ENCODE data around the gene SEMA5B.

The SEMA5B gene

DNA sequence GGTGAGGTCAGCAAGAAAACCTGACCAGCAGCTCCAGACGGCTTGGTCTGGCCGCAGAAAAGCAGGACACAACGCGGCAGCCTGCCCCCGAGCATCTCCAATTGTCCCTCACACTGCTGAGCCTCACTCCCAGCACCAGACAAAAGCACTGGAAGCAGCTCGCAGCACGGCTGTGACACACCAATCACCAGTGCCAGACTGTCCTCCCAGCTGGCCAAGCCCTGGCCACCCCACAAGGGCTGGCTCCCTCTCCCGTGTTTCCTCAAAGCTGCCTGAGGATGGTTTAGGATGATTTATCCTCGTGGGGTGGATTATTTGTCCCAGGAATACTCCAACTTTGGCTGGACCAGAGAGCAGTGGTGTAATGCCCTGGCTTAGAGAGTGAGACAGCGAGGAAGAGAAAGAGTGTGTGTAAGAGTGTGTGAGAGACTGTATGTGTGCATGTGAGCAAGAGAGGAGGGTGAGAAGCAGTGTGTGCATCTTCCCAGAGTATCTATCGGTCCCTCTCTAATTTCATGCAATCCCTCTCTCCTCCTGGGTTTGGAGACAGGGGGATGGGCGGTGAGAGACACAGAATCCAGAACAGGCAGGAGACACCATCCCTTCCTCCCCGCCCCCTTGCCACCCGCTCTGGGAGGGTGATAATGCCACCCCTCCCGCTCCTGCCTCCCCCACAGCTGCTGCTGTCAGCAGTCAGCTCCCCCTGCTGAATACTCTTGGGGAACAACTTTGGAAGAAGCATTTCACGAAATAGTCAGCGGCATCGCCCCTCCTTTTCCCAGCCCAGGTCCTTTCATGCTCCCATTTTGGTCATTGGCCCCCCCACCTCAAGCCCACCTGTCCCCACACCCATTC is 34.2 kb downstream of the SEMA5B start:
- no peak for DNase-seq (ENCODE audit: low read depth in 3 of 3)

- no peak for DNase-seq (ENCODE audit: low read depth in 3 of 3)
Observed at GRCh38 chr3:122992676-122993075, 34.9 kb downstream of the SEMA5B start.

DNA sequence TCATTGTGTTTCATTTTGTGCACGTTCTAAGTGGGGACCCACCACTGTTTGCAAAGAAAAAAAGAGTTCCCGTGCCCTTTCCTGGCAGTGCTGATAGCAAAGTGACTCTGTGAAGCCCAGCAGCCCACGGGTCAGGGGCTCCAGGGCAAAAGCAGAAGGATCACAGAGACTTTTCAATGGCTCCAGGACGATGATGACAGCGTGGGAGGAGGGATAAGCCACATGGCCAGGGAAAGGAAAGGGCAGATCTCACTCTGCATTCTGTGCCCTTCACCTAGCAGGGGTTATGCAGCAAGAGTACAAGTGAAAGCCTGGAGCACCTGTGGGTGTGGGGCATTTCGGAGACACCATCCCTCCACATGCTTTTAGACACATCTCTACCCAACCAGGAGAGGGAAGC is 35.4 kb downstream of the SEMA5B start:
- no peak for DNase-seq (ENCODE audit: low read depth in 3 of 3)

GRCh38 chr3:122991236-122991985 is 36.2 kb downstream of the SEMA5B start:
- no peak for DNase-seq (ENCODE audit: low read depth in 3 of 3)

DNA sequence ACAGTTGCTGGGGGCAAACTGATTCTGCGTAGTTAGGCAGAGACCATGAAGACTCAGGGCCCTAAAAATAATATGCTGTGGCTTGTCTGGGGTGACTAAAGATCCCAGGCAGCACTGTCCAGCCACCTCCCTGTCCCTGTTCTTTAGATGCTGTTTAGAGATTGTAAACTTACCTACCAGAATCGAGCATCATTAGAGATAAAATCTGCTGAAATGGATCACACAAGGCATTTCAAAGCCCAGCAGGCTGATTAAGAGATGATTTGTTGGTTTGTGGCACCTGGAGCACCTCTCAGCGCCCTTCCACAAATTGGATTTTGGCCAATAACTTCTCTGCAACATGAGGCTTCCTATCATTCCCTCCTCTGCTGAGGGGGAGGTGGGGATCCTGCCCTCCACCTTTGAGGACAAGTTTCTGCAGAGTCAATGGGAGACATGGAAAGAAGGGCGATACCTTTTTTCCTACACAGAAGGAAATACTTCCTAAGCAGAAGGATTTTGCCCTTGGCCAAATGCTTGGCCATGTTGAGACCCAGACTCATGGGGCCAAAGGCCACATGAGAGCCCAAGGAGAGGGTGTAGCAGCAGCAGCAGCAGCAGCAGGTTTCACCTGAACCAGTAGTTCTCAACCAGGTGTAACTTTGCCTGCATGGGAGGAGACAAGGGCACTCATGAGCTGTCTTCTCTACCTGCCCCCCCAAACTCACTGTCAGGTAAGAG is 37.5 kb downstream of the SEMA5B start:
- no peak for DNase-seq (ENCODE audit: low read depth in 3 of 3)

DNA sequence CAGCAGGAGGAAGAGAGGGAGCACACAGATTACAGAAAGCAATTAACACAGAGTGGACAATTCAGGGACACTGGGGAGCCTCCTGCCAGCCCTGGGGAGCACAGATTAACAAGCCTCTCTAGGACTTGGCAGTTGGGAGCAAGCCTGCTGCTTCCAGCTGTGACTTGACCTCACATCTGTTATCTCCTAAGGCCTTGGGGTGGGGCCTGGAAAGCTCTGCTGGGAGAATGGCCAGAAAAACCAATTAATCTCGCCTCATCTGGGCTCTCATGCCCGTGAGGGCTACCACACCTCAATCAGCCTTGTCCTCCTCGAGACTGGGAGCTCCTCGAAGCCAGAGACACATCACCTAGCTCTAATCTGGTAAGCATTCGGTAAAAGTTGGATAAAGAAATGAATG is 39.1 kb downstream of the SEMA5B start:
- DNase-seq (ENCODE audit: low read depth in 3 of 3), result no peak

GRCh38 chr3:122987736-122988319 is 39.7 kb downstream of the SEMA5B start:
- no peak for DNase-seq (ENCODE audit: low read depth in 3 of 3)

DNA sequence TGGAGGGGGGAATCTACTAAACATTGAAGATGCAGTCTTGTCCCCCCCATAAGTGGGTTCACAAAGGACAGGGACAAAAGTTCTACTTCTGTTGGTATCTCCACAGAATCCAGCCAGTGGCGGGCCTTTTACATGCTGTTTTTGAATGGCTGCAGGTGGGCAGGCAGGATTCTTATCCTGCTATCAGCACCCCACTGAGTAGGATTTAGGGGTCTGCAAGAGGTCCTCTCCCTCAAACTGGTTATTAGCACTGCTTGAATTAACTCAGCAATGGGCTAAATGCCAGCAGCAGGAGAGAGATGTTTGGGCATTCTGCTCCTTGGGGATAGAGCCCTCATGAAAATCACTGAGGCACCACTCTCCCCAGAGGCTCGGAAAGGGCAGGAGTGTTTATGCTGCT is 40.3 kb downstream of the SEMA5B start:
- no peak for DNase-seq (ENCODE audit: low read depth in 3 of 3)

- no peak for DNase-seq (ENCODE audit: low read depth in 3 of 3)
Observed at GRCh38 chr3:122986693-122987179, 40.8 kb downstream of the SEMA5B start.

- no peak for DNase-seq (ENCODE audit: low read depth in 3 of 3)
Observed at GRCh38 chr3:122985539-122985938, 42.0 kb downstream of the SEMA5B start.

DNA sequence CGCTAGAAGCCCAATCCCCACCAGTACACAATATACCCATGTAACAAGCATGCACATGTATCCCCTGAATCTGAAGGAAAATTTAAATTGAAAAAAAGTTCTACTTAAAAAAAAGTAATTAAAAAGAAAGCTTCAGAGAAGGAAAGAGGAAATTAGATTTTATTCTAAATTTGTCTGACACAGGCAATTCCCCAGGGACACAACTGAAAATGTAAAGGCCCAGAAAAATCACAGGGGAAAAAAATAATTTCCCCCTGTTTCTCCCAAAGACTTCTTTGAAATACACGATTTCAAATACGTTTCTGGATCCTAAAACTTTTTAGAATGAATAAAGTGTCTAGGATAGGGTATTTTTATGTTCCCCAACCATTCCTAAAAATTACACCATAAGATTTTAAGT is 42.9 kb downstream of the SEMA5B start:
- no peak for DNase-seq (ENCODE audit: low read depth in 3 of 3)

DNA sequence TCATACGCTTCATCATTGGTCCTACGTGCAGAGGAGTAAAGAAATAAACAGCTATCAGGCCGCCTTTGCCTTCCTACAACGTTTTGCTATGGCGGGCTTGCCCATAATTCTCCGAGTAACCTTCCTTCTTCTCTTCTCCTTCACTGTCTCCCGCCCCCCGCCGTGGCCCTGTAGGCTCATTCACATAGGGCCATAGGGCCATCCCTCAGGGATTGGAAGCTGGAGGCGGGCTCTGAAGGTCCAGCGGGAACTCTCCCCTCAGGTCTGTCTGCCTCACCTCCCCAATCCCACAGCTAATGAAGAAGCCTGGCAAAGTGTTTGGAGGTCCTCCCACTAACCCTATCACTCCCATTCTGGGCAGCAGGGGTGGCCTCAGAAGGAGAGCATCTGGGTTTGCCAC is 43.6 kb downstream of the SEMA5B start:
- DNase-seq (ENCODE audit: low read depth in 3 of 3), result no peak

GRCh38 chr3:122982216-122983185 is 45.1 kb downstream of the SEMA5B start:
- no peak for DNase-seq (ENCODE audit: low read depth in 3 of 3)

- DNase-seq (ENCODE audit: low read depth in 3 of 3), result no peak
Observed at GRCh38 chr3:122979211-122979610, 48.4 kb downstream of the SEMA5B start.

- no peak for DNase-seq (ENCODE audit: low read depth in 3 of 3)
Observed at GRCh38 chr3:122978569-122978968, 49.0 kb downstream of the SEMA5B start.

GRCh38 chr3:122977746-122978466 is 49.7 kb downstream of the SEMA5B start:
- DNase-seq (ENCODE audit: low read depth in 3 of 3), result no peak

DNA sequence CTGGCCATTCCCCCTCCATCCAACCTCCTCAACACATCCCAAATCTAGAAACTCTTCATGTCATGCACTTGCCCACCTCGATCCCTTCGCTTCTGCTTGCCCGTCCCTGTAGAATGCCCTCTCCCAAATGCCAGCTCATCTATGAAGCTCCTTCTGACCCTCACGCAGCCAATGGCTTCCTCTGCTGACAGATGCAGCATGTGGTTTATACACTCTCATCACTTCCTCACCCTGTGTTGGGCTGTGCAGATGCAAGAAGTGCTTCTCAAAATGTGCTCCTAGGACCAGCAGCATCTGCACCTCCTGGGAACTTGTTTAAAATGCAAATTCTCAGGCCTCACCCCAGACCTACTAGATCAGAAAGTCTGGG is 51.7 kb downstream of the SEMA5B start:
- no peak for DNase-seq (ENCODE audit: low read depth in 3 of 3)

- DNase-seq (ENCODE audit: low read depth in 3 of 3), result no peak
Observed at GRCh38 chr3:122975163-122975923, 52.2 kb downstream of the SEMA5B start.

DNA sequence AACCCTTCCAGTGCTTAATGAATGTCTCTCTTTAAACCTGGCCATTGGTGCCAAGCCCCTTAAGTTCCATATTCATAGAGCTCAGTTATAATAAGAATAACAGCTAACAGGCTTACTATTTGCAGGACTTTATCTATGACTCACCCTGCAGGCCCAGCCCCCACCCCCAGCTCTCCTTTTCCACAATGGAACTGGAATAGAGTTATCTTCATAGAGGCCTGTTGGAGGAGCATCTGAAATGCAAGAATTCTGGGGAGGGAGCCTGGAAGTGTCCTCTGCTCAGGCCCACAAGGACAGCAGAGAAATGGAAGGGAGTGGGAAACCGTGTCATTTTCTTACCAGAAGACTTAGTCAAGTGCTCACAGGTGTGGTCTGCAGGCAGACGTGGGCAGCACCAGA is 52.8 kb downstream of the SEMA5B start:
- DNase-seq (ENCODE audit: low read depth in 3 of 3), result no peak

Data from stimulated activated CD4-positive, alpha-beta T cell treated with anti-CD3 and anti-CD28 coated beads, TNF-alpha, amount 100 ng/mL, for 48 hours (primary cell).